ENCODE results near the gene RSPH1.
A peak's percentile ranks its signal among the peaks of the same experiment; 100 is the strongest.

Gene RSPH1

DNA sequence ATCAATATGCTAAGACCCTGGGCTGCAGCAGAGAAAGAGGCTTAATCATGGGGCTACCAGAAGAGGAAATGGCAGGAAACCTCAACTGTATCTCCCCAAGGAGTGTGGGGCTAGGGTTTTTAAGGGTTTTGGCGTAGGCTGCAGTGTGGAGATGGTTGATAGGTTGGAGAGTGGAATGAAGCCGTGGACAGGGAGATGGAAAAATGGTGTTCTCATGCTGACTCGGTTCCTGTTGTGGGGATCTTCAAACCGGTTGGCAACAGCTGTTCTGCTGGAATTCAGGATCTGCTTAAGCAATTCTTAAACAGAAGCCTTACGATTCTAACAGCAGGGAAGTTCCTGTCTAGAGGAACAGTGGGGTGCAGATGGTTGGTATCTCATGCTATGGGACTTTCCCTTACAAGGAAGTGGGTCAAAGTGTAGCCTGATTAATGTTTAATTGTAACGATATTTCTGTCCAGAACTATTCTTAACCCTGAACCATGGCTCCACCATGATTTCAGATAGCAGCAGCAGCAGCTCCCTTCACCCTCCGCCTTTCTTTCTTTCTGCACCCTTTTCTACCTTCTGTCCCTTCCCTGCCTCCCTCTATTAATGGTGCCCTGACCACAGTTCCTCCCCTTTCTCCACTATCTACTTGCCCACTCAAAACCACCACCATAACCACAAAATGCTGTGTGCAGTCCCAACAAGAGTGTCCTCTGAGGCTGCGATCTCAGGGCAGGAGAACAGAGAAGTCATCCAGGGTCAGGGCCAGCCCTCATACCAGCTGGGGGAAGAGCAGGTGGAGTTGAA is 30.8 kb downstream of the RSPH1 start:
- DNase-seq (ENCODE audit: low read depth) = no peak

DNA sequence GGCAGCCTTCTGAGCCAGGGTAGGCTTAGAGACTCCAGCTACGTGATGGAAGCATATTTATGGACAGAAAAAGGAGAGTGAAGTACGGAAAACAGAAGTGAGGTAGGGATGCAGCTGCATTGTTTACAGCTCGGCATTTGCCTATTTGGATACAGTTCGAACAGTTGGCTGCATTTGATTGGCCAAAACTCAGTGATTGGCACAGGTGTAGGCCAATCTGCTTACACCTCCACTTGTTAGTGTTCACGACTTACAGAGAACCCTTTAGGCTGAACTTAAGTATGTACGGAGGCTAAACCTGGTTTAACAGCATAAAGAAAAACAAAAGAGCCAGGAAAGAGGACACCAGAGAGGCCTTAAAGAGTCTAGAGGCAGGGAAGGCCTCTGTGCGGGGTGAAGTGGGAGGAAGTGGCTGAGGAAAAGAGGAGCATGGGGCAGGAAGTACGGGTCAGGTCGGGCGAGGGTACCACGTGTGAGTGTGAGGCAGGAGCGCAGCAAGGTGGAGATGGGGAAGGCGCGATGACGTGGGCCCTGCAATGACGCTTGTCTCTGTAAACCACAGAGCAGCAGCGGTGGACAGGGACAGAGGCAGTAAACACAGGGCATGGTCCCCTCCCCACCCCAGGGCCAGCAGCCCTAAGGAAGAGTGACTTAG is 32.0 kb downstream of the RSPH1 start:
- peak; percentile 58 for DNase-seq (ENCODE audit: low read depth)

DNA sequence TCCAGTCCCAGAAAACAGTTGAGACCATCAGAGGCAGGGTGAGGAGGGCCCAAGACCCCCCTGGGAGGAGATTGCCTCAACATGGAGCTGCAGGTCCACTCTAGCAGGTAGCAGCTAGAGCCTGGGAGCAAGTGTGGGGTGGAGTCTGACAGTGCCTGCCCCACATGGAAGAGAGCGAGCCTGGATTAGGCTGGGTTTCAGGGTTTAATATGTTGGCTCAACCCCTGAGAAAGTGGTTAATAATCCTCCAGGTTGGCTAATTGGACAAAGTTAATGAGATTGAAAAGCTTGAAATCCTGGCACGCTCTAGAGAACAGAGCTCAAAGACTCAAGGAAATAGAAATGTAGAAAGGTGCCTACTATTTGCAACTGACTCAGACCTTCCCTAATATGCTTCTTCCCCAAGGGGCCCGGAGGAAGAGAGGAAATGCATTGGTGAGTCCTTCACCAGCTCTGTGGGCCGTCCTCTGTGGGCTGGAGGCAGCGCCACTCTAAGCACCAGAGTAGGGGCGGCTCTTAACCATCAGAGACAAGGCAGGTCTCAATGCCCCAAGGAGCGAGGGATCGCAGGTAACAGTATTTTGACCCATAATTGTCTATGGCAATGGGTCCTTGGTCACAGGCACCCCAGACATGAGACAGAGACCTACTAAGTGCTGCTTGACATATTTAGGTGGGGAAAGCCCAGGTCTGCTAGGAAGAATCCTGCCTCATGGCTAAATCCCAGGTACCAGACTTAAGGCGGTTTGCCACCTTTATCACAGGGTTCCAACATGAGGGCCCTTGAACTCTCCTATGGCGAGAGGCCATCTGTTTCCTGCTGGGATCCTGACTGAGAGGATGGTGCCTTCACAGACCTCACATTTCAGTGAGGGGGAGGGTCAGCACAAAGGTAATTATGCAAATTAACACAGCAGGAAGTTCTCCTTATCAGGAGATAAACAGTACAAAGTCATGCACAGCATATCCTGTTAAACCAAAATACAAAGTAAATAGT is 33.8 kb downstream of the RSPH1 start:
- no peak for DNase-seq (ENCODE audit: low read depth)

DNA sequence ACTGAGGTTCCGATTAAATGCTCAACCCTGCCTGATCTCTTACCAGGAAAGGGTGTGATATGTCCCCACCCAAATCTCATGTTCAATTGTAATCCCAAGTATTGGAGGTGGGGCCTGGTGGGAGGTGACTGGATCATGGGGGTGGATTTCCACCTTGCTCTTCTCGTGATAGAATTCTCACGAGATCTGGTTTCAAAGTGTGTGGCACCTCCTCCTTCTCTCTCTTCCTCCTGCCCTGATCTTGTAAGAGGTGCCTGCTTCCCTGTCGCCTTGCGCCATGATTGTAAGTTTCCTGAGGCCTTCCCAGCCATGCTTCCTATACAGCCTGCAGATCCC is 34.9 kb downstream of the RSPH1 start:
- no peak for DNase-seq (ENCODE audit: low read depth)

DNA sequence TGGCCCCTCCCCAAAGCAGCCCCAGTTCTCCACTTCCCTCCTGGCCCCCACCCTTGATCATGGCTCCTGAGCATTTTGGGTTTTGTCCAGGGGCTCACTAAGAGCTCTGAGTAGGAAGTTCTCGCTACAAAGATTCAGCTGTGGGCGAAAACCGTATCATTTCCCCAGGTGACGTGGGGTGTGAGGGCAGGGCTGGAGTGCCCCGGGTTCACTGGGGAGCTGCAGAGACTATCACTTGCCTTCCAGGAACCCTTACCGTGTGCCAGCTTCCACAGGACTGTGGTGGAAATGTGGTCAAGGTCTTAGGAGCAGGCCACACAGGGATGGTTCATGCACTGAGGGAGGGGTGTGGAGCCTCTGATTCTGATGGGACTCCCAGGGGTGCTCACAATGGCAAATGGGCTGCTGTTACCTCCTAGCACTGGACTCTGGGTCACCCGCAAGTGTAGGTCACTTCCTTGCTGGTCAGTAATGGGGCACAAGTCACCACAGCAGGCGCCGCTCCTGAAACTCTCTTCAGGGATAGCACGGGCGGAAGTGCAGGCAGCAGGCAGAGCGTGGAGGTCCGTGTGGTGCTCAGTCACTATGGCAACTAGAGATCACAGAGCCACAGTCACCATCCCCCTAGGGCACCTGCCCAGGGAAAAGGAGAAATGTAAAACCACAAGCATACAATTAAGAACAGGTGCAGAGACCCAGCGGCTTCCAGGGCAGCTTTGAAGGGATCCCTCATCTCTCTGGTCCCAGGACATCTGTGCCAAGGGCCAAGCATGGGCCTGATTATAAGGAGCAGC is 35.4 kb downstream of the RSPH1 start:
- DNase-seq (ENCODE audit: low read depth) = no peak

DNA sequence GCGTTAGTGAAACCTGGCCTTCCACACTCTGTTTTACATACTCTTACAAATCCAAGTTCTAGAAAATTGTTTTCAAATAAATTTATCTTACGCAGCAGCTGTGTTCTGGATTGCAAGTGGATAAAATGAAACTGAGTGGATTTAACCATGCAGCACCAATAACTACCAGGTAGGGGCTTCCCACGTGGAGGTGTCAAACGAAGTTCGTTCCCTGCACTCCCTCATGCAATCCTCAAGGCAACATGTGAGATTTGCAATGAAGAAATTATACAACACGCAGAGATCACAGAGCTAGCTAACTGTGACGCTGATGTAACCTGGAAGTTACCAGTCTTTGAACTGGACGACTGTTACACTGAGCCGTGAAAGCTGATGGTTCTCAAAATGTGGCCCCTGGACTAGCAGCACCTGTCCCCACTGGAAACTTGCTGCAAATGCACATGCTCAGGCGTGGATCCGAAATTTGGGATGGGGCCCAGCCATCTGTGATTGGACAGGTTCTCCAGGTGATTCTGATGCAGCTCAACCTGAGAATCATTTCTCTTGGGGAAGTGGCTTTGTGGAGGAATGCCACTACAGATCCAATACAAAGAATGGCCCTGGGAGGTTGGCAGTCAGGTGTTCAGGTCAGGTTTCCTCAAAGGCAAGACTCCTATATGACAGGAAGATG is 36.3 kb downstream of the RSPH1 start:
- no peak for DNase-seq (ENCODE audit: low read depth)

DNA sequence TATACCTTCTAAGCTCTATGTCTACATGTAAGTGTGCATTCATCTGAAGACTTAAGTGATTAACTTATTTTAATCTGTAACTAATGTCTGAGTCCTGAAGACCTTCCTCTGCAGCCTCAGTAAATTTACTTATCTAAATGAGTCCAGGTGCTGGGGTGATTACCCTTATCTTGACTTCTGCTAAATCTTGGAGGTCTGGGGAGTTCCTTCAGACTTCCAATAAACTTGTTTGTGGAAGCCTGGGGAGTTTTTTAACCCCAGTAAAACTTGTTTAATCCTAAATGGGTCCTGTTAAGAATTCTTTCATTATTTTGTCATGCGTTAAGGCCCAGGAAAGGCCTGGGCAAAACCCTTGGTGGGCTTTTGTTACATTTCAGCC is 37.0 kb downstream of the RSPH1 start:
- DNase-seq (ENCODE audit: low read depth) = no peak

DNA sequence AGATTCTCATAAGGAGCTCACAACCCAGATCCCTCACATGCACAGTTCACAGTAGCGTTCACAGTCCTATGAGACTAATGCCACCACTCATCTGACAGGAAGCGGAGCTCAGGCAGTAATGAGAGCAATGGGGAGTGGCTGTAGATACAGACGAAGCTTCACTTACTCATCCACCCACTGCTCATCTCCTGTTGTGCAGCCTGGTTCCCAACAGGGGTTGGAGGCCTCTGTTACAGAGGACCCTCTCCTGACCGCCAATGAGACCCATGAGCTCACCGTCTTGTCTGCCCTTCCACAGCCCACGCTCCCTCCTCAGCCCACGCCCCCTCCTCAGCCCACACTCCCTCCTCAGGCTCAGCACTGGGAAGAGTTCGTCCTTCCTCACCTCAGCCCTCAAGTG is 39.6 kb downstream of the RSPH1 start:
- no peak for DNase-seq (ENCODE audit: low read depth)

DNA sequence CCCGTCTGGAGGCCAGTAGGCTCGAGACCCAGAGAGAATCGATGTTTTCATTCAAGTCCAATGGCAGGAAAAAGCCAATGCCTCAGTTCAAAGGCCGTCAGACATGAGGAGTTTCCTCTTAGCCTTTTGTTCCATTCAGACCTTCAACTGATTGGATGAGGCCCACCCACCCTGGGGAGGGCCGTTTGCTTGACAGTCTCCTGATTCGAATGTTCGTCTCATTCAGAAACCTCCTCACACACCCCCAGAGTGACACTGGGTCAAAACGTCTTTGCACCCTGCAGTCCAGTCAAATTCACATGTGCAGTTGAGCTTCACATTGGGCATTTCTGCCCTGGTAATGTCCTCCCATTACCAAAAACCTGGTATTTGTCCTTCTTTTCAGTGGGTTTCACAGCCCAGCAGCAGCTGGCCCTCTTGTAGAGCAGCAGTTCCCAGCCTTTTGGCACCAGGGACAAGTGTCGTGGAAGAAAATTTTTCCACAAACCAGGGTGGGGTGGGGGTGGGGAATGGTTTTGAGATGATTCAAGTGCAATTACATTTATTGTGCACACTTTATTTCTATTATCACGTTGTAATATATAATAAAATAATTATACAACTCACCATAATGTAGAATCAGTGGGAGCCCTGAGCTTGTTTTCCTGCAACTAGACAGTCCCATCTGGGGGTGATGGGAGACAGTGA is 40.1 kb downstream of the RSPH1 start:
- DNase-seq (ENCODE audit: low read depth) = no peak

DNA sequence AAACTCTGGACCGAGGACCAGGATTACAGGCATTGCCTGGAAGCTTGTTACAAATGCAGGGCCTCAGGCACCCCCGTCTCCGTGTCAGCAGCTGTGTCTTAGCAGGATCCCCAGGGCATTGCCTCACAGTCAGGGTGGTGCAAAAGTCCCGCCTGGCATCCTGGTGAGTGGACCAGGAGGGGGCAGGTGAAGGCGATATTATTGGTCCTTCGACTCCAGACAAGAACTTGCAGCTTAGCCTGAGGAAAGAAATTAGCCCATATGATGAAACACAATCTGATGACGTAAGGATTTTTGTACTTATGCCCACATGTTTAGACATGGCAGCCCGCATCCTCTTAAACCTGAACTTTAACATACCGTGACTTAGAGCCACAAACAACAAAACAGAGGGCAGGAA is 40.8 kb downstream of the RSPH1 start:
- DNase-seq (ENCODE audit: low read depth) = no peak

DNA sequence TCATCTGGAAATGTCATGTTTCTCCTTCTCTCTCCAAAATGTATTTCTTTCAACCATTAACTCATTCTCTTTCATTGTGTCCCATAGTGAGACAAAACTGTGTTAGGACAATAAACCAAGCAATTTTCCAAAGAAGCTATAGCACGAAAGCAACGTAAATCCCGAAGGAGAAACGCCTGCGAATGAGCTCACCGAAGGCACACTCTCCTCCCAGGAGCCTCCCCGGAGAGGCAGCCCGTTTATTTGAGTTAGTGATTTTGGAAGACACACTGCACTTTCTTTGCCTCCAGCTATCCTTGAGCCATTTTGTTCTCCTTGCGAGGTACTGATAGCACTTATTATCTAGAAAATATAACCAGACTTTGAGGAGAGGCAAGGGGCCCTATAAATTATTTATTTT is 41.2 kb downstream of the RSPH1 start:
- DNase-seq (ENCODE audit: low read depth) = no peak

DNA sequence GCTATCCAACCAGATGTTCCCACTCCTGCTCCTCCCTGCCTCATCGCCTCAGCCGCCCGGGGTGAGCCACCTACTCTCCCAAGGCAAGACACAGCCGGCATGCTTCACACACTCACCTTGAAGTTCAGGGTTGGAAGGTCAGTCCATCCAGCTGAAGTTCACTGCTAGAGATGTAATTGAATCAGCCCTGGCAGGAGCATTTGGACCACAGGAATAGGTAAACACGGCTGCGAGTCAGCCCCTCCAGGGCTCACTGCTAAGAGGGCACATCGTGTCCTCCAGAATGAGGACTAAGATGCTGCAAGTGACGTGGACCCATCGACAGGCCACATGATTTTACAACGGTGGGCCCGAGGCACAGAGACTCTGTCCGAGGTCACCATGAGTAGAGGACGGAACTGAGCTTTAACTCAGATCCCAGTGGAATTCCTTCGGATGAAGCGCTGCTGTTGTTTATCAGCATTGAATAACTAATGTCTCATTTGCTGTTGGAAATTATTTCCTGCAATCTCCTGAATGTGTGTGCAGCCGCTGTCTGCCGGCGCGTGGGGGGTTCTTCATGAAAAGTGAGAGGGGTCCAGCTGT is 41.9 kb downstream of the RSPH1 start:
- no peak for DNase-seq (ENCODE audit: low read depth)

DNA sequence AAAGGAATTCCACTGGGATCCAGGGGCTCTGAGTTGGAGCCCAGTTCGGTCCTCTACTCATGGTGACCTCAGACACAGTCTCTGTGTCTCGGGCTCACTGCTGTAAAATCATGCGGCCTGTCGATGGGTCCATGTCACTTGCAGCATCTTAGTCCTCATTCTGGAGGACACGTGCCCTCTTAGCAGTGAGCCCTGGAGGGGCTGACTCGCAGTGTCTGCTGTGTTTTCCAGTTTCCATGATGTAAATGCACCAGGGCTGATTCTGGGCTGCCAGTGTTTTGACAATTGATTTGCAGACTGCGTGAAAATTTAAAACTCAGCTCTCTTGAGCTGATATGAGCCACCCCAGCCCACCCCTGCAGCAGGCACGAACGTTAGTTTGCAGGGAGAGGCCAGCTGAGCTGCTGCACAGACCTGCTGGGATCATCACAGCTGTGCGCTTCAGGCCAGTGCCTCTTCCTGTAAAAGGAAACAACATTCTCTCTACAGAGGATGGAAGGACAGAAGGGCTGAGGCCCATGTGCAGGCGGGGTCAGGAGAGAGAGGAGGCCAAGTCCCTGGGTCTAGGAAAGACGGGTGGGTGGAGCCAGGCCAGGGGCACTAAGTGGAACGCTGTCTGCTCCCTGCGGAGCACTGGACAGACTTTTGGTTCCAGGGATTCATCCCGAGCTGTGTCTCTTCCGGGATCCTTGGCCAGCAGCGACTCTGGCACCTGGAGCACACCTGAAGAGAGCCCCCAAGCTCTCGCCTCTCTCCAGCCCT is 42.6 kb downstream of the RSPH1 start:
- DNase-seq (ENCODE audit: low read depth) = no peak

DNA sequence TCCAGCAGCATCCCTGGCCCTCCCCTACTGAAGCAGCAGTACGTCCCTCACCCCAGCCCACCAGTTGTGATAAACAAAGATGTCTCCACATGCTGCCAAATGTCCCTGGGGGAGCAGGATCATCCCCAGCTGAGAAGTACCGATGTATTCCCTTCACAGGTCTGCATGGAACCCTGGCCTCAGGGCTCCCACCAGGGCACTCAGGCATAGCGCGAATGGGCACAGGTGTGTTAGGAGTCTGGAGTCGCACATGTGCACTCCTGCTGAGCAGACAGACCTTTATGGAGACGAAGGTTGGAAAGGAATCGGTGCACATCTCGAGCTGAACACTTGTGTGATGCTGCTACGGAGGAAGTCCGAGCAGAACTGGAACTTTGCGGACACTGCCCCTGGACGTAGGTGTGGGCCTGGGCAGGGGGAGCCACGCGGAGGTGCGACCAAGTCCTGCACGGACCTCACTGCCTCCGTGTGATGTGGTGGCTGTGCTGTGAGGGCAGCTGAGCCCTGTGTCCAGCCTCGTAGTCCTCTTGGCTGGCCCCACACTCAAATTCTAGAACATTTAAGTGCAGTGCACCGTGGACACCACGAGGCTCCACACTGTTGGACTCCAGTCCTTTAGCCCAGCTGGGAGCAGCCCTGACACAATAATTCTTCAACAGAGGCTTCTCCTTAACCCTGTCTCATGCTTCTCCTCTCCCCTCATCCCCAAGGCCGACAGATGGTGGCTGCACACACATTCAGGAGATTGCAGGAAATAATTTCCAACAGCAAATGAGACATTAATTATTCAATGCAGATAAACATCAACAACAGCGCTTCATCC is 43.4 kb downstream of the RSPH1 start:
- DNase-seq (ENCODE audit: low read depth) = no peak

DNA sequence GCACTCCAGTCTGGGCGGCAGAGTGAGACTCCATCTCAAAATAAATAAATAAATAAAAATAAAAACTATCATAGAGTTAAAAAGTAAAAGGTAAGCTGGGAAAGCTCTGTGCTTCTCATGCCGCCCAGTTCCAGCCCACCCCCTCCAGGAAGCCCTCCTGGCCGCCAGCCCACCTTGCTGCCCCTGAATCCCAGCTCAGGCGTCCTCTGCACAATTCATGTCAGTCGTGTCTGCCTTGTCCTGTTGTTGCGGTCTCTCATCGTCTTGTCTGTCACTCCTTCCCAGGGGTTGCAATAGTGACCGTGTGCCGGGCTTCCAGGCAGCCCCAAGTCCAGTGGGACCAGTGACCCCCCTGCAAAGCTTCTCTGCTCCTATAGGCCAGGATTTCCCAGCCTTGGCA is 44.1 kb downstream of the RSPH1 start:
- no peak for DNase-seq (ENCODE audit: low read depth)

DNA sequence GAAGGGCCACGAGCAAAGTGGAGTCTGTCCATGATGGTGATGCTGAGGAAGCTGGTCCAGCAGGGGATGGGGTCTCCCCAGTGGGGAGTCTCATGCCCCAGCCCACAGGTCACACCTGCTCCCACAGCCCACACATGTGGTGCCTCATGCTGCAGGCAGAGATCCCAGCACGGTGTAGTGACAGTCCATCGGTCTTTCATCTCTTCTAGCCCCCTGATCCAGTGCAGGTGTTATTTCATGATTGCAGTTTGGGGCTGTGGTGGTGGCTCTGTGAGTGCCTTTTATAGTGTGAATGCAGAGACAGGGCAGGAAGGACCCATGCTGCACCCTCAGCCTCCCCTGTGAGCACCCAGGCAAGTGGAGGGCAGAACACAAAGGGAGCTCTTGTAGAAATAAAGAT is 47.3 kb downstream of the RSPH1 start:
- no peak for DNase-seq (ENCODE audit: low read depth)

DNA sequence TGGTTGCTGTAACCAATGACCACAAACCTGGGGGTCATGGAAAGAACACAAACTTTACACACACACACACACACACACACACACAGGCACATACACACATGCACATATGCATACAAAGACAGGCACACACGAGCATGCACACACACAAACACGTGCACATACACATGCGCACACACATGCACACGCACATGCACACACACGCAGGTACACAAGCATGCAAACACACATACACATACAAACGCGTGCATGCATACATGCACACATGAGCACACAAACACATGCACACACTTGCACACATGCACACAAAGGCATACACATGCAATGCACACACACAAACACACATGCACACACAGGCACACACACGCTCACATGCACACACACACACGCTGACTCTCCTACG is 48.3 kb downstream of the RSPH1 start:
- DNase-seq (ENCODE audit: low read depth) = no peak

DNA sequence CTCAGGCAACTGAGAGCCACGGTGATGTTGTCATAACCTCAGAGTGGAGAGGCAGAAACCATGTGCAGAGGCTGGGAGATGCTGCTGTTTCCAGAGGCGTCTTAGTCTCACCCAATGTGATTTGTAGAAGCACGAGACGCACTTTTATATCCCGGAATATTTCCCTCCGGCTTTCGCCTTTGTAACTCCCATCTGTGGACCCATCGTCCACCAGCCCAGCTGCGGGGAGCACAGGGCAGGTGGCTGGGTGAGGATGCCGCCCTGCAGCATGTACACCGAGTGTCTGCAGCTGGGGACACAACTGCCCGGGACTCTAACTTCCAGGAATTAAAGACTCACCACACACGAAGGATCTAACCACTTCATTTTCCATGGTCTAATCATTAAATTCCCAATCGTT is 48.8 kb downstream of the RSPH1 start:
- no peak for DNase-seq (ENCODE audit: low read depth)

DNA sequence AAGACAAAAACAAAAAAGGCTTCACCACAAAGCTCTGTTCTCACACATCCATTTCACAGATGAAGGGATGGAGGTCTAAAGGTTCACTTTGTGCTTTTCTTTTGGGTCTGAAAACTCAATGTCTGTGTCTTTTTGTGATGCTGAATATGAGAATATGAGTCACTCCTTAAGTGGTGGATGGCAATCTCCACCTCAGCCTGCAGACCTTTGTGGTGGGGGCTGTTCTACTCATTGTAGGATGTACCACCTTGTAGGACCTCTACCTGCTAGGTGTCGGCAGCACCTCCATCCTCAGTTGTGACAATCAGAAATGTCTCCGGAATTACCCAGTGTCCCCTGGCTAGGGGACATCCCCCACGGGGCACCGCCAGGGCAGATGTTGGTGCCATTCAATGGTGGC is 49.5 kb downstream of the RSPH1 start:
- DNase-seq (ENCODE audit: low read depth) = no peak
